ENCODE measurements around the gene ME1. TPM values are rescaled to one million over a fixed set of nuclear protein-coding genes. Genes with fewer than 3 reads are reported as not detected.

Gene ME1
- total and polyA plus RNA-seq, 2 donors (not counting 3 experiments of a cell fraction or from before 2014, with no cell fraction given), result 7.3 to 29.3 TPM

DNA sequence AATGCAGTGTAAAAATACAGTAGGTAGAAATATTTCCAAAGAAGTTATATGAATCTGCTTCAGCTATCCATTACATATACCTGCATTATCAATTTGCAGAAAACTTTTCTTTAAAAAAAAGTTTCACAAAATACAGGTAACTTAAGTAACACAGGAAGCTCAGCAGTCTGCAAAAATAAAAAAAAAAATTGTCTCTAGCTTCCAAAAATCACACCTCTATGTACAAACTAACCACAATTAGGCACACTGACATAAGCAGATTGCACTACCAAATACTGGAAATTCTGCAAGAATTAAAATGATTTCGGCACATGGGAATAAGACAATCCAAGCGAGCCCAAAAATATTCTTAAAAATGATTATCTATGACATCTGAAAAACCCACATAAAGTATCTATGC lies 41.2 kb downstream of the ME1 start:
- ChIA-PET CTCF (interaction anchor here (1.0 to 1.2 kb wide), 3 partner anchors 9 to 116 kb away, joined by 3 read pairs; no protein-coding TSS in a partner anchor), POLR2A (no interaction called here)
- Histone ChIP-seq H4K20me1 (replicated peaks; ENCODE audit: control insufficient read depth, extremely low read depth, insufficient read depth, low read length) (no peaks in the 10 kb centered on the region), H3K79me2 (ENCODE audit: control insufficient read depth, insufficient read depth, low read length) (no peaks in the 10 kb centered on the region), H3K27ac (ENCODE audit: insufficient read depth, low read depth, low read length) (no peak overlapping the region), H2AFZ (ENCODE audit: low read depth, low read length) (no peak overlapping the region), H3K9me3 (replicated peaks; ENCODE audit: control insufficient read depth, insufficient read depth, low read length) (no peaks in the 10 kb centered on the region), H3K9me1 (replicated peaks; ENCODE audit: control insufficient read depth, extremely low read depth, insufficient read depth, low read length) (no peaks in the 10 kb centered on the region), H3K9ac (replicated peaks; ENCODE audit: extremely low read depth, insufficient read depth, low read length) (no peak overlapping the region), H3K36me3 (ENCODE audit: control insufficient read depth in 2 of 2, extremely low read depth in 1 of 2, insufficient read depth in 2 of 2, low read length in 2 of 2) (peaks cover 0 to 3% of the 10 kb centered on the region in 2 experiments), H3K27me3 (ENCODE audit: control insufficient read depth in 2 of 2, insufficient read depth in 2 of 2, low read length in 2 of 2) (no peaks in the 10 kb centered on the region), H3K4me3 (replicated peaks in 1 of 3; ENCODE audit: insufficient read depth in 1 of 3, low read depth in 1 of 3, low read length in 3 of 3) (no peak overlapping the region), H3K4me2 (ENCODE audit: insufficient read depth, low read length) (no peak overlapping the region), H3K4me1 (ENCODE audit: control insufficient read depth, extremely low read depth, insufficient read depth, low read length) (no peaks in the 10 kb centered on the region)
- intact Hi-C loops (cut with micrococcal nuclease) (no loop called here), dilution Hi-C loops (cut with MboI; ENCODE audit: extremely low pct_ligation_motif_present, low sequenced_read_pairs) (no loop called here)
- FAIRE-seq (no peak), DNase-seq (ENCODE audit: low read depth, low spot score) (no peak)
- TF ChIP-seq, protein P1, sequence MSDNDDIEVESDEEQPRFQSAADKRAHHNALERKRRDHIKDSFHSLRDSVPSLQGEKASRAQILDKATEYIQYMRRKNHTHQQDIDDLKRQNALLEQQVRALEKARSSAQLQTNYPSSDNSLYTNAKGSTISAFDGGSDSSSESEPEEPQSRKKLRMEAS (IDR thresholded peaks at IDR 0.05; ENCODE audit: insufficient read depth, insufficient read length), result no peak
- TF ChIP-seq GATA2 (IDR thresholded peaks at IDR 0.05; ENCODE audit: insufficient read depth, insufficient read length, low read depth, low read length) (no peak), POLR2A (IDR thresholded peaks at IDR 0.05; ENCODE audit: low read depth, low read length) (no peak), MYC (IDR thresholded peaks at IDR 0.05; ENCODE audit: low read depth, low read length) (no peak), POLR2AphosphoS5 (IDR thresholded peaks at IDR 0.05; ENCODE audit: insufficient read depth, low read depth, low read length) (no peak), FOS (IDR thresholded peaks at IDR 0.05; ENCODE audit: borderline replicate concordance, insufficient read depth, low read length) (no peak), EZH2 (IDR thresholded peaks at IDR 0.05; ENCODE audit: borderline replicate concordance, low read depth, low read length, severe bottlenecking) (no peak), JUN (IDR thresholded peaks at IDR 0.05; ENCODE audit: borderline replicate concordance, insufficient read depth, insufficient read length, low read depth) (no peak)
- TF ChIP-seq, protein P2, sequence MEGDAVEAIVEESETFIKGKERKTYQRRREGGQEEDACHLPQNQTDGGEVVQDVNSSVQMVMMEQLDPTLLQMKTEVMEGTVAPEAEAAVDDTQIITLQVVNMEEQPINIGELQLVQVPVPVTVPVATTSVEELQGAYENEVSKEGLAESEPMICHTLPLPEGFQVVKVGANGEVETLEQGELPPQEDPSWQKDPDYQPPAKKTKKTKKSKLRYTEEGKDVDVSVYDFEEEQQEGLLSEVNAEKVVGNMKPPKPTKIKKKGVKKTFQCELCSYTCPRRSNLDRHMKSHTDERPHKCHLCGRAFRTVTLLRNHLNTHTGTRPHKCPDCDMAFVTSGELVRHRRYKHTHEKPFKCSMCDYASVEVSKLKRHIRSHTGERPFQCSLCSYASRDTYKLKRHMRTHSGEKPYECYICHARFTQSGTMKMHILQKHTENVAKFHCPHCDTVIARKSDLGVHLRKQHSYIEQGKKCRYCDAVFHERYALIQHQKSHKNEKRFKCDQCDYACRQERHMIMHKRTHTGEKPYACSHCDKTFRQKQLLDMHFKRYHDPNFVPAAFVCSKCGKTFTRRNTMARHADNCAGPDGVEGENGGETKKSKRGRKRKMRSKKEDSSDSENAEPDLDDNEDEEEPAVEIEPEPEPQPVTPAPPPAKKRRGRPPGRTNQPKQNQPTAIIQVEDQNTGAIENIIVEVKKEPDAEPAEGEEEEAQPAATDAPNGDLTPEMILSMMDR (IDR thresholded peaks at IDR 0.05; ENCODE audit: extremely low read depth in 1 of 2, insufficient read depth in 1 of 2, low read depth in 1 of 2, low read length in 2 of 2), result no peak
- BruUV-seq (replicated peaks), result no TSS peak

Measured in endothelial cell of umbilical vein (primary cell).